RKO (cell line): ENCODE data around the gene HNRNPUL1.
"Not testable (repeated sequence)": the region's sequence is repeated elsewhere in the genome, so short reads cannot be mapped to it uniquely, and the experiment has no call there.

Experiments used
- DNase-seq: peaks from one replicate; pipeline ENCODE4 v3.0.0-alpha.2; 2016; ENCODE audit warnings: low spot score

The HNRNPUL1 gene

DNA sequence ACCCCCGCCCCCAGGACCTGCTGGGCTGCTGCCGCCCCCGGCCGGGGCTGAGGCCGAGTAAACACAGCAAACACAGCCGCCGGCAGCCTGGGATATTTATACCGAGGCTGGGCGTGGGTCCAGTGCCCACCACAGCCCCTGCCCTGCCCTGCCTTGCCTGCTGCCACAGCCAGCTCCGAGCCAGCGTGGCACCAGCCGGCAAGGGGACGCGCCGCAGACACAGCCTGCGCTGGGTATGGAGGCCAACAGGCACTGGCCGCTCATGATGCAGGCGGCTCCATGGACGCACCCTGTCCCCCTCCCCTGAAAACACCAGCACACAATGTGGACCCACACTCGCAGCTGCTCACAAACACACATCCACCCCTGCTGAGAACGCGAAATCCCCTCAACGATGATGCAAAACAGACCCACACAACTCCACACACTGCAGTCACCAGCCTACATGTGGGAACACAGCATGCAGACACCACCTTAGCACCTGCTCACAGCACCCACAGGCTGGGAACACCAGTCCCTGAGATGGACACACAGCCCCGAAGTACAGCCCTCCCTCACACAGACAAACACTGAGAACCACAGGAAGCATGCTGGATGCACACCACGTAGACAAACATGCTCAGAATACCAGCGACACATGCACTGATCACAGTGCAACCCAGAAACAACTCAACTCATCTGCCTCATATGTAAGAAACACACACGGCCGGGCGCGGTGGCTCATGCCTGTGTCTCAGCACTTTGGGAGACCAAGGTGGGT lies 62.0 kb downstream of the HNRNPUL1 start:
- no peak for DNase-seq

DNA sequence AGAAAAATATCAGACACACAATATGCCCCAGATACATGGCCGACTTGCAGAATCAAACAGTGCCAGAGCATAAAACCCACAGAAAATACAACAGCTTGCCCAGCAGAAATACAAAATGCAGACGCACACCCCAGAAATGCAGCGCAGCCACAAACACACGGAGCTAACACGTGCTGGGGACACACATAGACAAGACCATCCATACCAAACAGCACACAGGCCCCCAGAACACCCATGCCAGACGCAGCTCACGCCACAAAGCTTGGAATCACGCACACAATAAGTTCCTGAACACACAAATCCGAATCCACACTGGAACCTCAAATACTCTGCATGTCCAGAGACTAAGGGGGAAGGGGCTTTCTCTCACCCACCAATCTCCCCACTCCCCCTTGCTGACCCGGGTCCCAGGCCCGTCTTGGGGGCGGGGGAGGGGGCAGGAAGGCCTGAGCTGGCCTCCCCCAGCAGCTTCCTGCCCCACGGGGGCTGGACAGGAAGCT lies 63.0 kb downstream of the HNRNPUL1 start:
- DNase-seq, result no peak

DNA sequence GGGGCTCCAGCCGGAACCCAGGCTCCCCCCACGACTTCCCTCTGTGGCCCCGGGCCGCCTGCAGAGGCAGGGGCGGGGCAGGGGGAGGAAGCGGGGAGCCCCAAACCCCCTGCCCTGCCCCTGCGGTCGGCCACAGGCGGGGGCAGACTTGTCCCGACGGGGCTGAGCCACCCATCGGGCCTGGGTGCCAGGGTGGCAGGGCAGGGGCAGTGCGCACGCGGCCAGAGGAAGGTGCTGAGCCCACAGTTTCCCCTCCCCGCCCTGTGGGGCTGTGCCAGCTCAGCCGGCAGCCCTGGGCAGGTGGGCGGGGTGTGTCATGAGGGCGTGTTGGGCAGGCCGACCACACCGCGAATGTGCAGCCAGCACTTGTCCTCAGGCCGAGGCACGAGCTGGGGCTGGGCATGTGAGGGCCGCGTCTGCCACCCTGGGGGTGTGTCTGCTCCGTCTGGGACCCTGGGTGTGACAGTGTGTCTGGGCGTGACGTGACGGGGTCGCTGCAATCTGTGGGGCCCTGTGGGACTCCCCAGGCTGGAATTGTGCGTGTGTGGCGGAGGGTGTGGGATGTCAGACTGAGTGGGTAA lies 63.5 kb downstream of the HNRNPUL1 start:
- no peak for DNase-seq

DNA sequence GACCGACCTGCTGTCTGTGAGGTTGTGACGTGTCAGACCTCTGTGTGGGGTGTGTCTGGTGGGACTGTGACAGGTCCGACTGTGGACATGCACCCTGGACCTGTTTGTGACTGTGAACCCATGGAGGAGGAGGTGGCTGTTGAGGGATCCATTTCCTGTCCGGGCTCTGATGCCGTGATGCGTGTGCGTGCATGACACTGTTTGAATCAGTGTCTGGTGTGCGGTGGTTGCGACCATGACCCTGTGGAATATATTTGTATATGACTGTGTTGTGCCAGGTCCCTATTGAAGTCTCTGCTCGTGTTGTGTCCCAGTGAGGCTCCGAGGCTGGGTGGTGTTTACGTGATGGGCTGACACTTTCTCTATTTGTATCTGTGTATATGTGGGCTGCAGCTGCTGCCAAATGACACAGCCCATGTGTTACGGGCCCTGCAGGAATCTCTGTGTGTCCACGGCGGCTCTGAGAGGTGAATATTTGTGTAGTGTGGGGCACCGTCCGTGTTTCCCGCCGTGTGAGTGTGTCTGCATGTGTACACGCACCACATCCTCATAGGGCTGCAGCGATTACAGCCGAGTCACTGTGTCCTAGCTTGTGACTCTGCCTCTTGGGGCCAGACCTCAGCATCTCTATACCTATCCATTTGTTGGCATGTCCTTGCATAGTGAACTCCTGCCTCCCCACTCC lies 64.1 kb downstream of the HNRNPUL1 start:
- DNase-seq, result no peak

DNA sequence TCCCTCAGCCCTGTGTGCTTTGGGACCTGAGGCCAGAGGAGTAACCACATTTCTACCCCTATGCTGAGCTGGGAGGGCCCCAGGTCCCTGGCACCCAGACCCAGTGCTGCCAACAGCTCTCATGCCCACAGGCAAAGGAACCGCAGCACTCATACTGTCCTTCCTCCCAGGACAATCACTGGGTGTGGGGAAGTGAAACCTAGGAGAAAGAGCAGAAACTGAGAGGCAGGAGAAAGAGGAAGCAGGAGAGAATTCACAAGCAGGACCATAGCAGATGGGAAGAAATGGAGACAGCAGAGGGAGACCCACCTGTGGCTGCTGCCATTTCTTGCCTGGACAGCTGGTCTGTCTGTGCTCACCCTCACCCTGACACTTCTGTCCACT lies 64.7 kb downstream of the HNRNPUL1 start:
- DNase-seq, result no peak

DNA sequence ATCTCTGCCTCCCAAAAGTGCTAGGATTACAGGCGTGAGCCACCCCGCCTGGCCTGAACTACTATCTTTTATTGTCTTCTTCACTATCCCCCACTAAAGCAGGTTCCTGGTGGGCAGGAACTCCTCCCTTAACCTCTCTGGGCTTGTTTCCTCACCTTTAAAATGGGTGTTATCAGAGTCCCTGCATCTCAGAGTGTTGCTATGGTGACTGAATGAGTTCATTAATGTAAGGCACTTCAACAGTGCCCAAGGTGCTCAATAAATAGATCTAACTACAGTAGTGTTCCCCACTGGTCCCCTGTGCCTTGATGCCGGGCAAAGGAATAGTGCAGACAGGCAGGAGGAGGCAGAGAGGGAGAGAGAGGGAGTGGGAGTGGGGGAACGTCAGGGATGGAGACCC lies 66.3 kb downstream of the HNRNPUL1 start:
- DNase-seq, result no peak

DNA sequence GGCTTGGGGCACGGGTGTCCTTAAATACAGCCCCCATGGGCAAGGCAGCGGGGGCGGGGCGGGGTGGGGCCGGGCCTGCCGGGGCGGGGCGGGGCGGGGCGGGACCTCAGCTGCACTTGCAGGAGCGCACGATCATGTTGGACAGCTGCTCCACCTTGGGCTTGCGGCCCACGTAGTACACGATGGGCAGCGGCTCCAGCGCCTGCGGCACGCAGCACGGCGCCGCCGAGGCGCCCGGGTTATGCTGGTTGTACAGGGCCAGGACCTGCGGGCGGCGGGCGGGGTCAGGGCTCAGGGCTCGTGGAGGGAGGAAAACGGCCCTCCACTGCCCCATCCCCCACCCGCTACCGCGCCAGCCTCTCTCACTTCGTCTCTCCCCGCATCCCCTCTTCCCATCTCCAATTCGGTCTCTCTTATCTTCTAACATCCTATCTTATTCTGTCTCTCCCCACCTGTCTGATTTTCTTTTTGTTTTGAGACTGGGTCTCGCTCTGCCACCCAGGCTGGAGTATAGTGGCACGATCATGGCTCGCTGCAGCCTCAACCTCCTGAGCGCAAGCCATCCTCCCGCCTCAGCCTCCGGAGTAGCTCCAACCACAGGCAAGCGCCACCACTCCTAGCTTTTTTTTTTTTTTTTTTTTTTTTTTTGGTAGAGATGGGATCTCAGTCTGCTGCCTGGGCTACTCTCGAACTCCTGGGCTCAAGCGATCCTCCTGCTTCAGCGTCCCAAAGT lies 66.9 kb downstream of the HNRNPUL1 start:
- DNase-seq, result no peak

DNA sequence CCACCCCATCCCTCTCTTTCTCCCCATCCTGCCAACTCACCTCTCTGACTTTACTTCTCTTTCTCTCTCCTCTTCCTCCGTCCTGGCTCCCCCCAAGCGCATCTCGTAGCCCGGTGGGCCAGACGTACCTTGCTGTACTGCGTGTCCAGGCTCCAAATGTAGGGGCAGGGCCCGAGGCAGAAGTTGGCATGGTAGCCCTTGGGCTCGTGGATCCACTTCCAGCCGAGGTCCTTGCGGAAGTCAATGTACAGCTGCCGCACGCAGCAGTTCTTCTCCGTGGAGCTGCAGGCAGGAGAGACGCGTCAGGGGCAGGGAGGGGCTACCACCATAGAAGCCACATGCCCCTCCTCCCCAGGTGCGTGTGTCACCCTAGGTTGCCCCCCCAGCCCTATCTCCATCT lies 67.8 kb downstream of the HNRNPUL1 start:
- no peak for DNase-seq

DNA sequence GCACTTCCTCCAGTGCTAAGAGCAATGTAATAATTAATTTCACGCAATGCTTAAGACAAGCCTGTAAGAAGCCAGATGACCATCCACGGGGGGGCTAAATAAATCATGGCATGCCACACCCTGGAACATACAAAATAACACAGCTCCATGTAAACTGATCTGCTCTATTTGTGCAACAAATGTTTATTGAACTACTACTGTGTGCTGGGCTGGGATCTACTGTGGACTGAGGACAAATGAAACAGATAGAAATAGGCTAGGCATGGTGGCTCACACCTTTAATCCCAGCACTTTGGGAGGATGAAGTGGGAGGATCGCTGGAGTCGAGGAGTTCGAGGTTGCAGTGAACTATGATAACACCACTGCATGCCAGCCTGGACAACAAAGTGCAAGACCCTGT lies 68.3 kb downstream of the HNRNPUL1 start:
- DNase-seq, result no peak

DNA sequence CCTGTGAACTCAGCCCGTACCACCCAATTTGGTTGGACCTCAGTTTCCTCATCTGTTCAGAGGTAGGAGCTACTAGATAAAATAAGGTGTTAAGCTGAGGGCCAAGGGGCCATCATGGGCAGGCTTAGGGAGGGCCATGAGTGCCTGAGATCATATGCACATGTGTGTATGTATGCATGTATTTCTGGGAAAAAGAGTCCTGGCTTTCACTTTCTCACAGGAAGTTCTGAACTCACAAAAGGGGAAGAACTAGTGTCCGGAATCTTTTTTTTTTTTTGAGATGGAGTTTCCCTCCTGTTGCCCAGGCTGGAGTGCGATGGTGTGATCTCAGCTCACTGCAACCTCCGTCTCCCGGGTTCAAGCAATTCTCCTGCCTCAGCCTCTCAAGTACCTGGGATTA lies 70.6 kb downstream of the HNRNPUL1 start:
- DNase-seq, result no peak

DNA sequence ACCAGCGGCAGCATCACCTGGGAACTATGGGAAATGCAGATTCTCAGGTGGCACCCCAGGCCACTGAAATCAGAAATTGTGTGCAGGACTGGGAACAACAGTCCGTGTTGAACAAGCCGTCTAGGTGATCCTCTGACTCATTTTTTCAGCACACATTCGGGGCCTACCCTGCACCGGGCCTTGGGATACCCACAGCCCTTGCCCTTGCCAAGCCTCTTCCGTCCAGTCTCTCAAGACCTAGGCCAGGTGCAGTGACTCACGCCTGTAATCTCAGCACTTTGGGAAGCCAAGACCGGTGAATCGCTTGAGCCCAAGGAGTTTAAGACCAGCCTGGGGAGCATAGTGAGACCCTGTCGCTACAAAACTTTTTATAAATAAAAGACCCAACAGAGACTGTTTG lies 71.3 kb downstream of the HNRNPUL1 start:
- DNase-seq, result no peak

DNA sequence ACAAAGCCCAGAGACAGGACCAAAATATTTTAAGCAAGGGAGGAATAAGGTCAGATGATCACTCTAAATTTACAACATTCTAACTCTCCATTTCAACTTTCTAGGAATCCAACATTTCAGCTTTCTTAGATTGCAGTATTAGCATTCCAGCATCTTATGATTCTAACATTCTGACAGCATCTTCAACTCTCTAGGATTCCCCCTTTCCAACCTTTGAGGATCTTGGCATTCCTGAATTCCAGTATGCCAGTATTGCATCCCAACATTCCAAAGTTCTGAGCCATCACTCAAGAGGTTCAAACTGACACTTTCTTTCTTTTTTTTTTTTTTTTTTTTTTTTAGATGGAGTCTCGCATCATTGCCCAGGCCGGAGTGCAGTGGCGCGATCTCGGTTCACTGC lies 75.8 kb downstream of the HNRNPUL1 start:
- no peak for DNase-seq

DNA sequence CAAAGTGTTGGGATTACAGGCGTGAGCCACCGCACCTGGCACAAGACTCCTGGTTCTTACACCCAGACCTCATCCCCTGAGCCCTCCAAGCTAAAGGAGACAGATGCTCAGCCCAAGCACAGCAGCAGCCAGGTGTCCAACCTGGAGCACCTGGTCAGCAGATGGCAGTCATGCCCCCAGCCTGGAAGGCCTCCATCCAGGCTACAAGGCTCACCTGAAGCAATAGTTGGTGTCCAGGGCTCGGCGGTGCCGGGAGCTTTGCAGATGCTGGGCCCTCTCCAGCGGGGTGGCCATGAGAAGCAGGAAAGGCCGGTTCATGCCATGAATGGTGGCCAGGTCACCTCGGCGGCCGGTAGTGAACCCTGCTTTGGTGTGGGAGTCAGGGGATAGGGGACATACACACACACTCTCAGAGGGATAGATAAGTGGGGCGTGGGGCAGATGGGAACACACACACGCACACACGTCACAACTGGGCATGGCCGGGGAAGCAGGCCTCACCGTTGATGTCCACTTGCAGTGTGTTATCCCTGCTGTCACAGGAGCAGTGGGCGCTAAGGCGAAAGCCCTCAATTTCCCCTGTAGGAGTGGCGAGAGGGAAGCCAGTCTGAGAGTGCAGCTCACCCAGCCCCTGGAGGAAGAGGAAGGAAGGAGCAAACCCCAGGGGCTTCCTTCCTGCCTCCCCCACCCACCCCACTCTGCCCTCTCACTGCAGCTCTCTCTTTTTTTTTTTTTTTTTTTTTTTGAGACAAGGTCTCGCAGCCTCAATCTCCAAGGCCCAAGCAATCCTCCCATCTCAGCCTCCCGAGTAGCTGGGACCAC lies 77.7 kb downstream of the HNRNPUL1 start:
- DNase-seq, result no peak

DNA sequence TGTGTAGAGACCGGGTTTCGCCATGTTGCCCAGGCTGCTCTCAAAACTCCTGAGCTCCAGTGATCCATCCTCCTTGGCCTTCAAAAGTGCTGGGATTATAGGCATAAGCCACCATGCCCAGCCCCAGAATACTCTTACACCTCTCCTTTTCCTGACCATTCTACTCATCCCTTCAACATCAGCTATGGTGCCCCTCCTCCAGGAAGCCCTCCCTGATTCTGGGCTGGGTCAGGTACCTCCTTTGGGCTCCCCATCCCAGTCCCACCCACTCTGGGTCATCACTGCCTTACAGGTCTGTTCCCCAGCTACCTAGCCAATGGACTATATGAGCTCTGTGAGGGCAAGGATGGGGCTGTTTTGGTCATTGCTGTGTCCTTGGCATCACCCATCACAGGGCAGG lies 80.0 kb downstream of the HNRNPUL1 start:
- no peak for DNase-seq

DNA sequence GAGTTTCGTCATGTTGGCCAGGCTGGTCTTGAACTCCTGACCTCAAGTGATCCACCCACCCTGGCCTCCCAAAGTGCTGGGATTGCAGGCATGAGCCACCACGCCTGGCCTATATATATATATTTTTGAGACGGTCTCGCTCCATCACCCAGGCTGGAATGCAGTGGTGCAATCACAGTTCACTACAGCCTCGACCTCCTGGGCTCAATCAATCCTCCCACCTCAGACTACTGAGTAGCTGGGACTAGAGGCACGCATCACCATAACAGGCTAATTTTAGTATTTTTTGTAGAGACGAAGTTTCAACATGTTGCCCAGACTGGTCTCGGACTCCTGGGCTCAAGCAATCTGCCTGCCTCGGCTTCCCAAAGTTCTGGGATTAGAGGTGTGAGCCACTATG lies 82.7 kb downstream of the HNRNPUL1 start:
- DNase-seq, result not testable (repeated sequence)

DNA sequence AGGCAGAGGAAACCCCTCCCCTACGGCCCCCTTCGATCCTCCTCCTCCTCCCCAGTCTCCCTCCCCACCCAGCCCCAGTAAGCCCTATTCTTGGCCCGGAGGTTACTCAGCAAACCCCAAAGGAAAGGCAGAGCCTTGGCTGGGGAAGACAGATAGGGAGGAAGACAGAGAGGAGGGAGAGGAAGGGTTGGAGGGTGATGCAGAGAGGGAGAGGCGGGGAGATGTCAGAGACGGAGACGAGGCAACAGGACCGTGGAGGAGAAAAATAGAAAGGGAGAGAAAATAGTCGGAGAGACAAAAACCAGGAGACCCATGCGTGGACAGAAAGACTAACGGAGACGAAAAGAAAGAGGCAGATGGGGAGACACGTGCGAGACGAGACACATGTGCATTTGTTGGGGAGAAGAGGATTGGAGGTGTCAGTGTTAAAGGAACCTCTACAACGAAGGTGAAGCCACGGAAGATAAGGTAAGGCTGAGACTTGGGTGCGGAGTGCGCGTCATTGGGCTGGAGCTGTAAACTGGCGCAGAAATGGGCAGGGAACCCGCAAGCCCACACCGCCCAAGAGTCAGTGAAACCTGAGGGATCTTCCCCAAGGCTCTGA lies 86.7 kb downstream of the HNRNPUL1 start:
- DNase-seq, result no peak

DNA sequence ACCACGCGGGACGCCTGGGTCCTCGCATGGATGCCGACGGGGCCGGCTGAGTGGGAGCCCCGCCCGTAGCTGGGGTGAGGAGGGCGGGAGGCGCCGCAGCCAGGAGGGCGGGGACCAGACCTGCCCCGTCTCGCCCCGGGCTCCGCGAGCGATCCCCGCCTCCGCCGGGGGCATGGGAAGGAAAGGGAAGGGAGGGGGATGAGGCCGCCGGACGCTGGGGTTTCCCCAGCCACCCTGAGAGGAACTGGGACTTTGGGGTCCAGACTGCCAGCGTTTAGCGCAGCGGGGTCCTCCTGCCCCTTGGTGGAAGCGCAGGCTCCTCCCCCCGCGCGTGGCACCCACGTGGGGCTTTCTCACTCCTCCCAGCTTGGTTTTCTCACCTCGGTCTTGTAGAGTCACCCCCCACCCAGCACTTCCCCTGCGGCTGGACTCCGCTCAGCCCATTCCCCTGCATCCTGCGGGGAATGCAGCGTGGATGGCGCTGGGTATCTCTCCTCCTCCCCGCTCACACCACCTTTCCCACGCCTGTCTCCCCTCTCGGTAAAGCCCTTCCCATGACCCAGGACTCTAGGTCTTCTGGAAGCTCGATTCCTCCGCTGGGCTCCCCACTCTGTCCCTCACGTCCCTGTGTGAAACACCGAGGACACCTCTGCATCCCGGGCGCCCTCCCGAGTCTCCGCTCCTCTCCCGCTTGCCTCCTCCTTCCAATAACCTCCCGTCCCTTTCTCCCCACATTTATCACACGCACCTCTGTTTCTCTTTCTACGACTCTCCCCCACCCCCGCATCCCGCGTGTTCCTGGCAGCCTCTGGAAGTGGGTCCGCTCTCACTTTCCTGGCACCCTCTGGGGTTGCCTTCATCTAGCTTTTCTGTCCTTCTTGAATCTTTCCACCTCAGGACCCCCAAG lies 87.4 kb downstream of the HNRNPUL1 start:
- DNase-seq, result peak; percentile 49

DNA sequence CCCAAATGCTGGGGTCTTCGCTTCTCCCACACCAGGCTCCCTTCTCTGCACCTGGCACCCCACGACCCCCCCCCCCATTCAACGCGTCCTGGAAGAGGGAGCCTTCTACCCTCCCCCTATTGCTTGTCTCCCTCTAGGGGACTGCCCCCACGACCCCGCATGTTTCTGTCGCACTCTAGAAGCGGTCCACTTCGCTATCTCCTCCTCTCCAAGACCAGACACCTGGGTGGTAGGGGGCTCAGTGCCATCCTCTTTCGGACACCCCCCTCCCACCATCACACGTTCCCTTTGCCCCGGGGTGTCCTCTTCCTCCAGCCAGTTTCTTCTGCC lies 88.1 kb downstream of the HNRNPUL1 start:
- DNase-seq, result no peak

DNA sequence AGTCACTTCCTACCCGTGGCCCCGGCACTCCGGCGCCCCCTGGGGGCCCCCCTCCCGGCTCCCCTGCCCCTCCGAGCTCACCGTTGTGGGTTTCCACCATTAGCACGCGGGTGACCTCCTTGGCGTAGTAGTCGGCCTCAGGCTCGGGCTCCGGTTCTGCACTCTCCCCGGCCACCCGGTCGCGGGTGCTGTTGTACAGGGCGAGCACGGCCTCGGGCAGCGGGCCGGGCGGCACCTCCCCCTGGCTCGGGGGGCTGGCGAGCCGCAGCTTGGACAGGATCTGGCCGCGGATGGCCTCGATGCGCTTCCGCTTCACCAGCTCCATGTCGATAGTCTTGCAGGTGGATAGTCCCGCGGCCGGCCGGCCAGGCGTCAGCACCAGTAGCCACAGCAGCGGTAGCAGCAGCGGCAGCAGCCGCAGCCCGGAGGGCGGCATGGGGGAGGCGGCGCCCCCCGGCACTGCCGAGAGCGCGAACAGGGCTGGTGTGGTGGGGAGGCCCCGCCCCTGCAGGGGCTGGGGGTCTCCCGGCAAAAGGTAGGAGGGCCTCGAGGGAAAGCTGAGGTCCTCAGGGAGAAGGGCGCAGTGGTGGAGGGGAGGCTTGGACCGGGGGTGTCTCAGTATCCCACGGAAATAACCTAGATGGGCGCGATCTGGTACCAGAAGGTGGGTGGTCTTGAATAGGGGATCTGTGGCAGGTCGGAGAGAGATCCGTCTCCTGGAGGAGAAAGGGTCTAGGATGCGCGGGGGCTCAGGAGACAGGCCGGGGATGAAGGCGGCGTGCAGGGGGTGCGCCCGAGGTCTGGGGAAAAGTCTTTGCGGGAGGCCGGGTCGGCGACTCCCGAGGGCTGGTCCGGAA lies 88.7 kb downstream of the HNRNPUL1 start:
- peak; percentile 75 for DNase-seq
